ENCODE measurements around the gene RAB33A. TPM values are rescaled to one million over a fixed set of nuclear protein-coding genes. Genes with fewer than 3 reads are reported as not detected.

The RAB33A gene
- total and polyA plus RNA-seq, 2 donors (not counting 1 experiment from before 2014, with no cell fraction given), result 2.4 to 5.4 TPM

DNA sequence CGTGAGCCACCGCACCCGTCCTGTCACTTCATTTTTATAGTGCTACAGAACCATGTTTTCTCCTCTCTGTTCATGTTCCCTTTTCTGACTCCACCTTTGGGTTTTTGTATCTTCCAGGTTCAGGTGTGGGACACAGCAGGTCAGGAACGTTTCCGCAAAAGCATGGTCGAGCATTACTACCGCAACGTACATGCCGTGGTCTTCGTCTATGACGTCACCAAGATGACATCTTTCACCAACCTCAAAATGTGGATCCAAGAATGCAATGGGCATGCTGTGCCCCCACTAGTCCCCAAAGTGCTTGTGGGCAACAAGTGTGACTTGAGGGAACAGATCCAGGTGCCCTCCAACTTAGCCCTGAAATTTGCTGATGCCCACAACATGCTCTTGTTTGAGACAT is 12.4 kb downstream of the RAB33A start:
- TF ChIP-seq, protein P1, sequence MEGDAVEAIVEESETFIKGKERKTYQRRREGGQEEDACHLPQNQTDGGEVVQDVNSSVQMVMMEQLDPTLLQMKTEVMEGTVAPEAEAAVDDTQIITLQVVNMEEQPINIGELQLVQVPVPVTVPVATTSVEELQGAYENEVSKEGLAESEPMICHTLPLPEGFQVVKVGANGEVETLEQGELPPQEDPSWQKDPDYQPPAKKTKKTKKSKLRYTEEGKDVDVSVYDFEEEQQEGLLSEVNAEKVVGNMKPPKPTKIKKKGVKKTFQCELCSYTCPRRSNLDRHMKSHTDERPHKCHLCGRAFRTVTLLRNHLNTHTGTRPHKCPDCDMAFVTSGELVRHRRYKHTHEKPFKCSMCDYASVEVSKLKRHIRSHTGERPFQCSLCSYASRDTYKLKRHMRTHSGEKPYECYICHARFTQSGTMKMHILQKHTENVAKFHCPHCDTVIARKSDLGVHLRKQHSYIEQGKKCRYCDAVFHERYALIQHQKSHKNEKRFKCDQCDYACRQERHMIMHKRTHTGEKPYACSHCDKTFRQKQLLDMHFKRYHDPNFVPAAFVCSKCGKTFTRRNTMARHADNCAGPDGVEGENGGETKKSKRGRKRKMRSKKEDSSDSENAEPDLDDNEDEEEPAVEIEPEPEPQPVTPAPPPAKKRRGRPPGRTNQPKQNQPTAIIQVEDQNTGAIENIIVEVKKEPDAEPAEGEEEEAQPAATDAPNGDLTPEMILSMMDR (IDR thresholded peaks at IDR 0.05), result no peak
- TF ChIP-seq EZH2 (IDR thresholded peaks at IDR 0.05; ENCODE audit: borderline replicate concordance, insufficient read depth, low read depth, low read length, poor library complexity, severe bottlenecking), result no peak
- Histone ChIP-seq H3K27me3 (replicated peaks in 1 of 4; ENCODE audit: control extremely low read depth in 1 of 4, control insufficient read depth in 3 of 4, insufficient read depth in 4 of 4, low read length in 3 of 4) (no peaks in the 10 kb centered on the region), H3K4me3 (ENCODE audit: control extremely low read depth in 1 of 5, extremely low read depth in 1 of 5, insufficient read depth in 1 of 5, low read depth in 2 of 5, low read length in 4 of 5) (no peak overlapping the region), H3K36me3 (replicated peaks in 1 of 2; ENCODE audit: control extremely low read depth in 1 of 2, control insufficient read depth in 1 of 2, extremely low read depth in 1 of 2, insufficient read depth in 2 of 2, low read length in 1 of 2) (no peaks in the 10 kb centered on the region), H3K27ac (ENCODE audit: low read length in 2 of 2) (no peak overlapping the region), H3K4me1 (ENCODE audit: control insufficient read depth in 2 of 2, insufficient read depth in 2 of 2, low read length in 2 of 2) (peaks cover 0 to 9% of the 10 kb centered on the region in 2 donors), H3K79me2 (ENCODE audit: control insufficient read depth, insufficient read depth, low read length) (peaks cover 14% of the 10 kb centered on the region), H2AFZ (ENCODE audit: insufficient read depth, low read depth, low read length, poor library complexity, severe bottlenecking) (no peak overlapping the region), H3K4me2 (replicated peaks; ENCODE audit: low read depth, low read length, poor library complexity, severe bottlenecking) (no peak overlapping the region), H3K9ac (ENCODE audit: low read length) (no peak overlapping the region), H3K9me3 (ENCODE audit: control extremely low read depth in 1 of 3, control insufficient read depth in 2 of 3, insufficient read depth in 1 of 3, low read length in 2 of 3) (peaks cover 0 to 6% (median 0%) of the 10 kb centered on the region in 3 donors), H4K20me1 (ENCODE audit: control insufficient read depth, insufficient read depth, low read length, poor library complexity, severe bottlenecking) (no peaks in the 10 kb centered on the region)
- DNase-seq (no peak), ATAC-seq (ENCODE audit: low read depth) (no peak)
- Mint-ChIP-seq H3K4me1 (peaks cover 27% of the 10 kb centered on the region), H3K27me3 (no peaks in the 10 kb centered on the region), H3K9me3 (ENCODE audit: insufficient read depth) (no peaks in the 10 kb centered on the region), H3K27ac (peak overlapping the region; percentile 67), H3K4me3 (no peak overlapping the region)
- 88% methylated on average over 8 of the region's 11 CpGs for WGBS (ENCODE audit: insufficient coverage)
- CTCF ChIA-PET, result no interaction called here
- intact Hi-C loops (cut with micrococcal nuclease), result no loop called here
- POLR2A ChIA-PET, result no interaction called here

- POLR2A ChIA-PET, result no interaction called here
- Mint-ChIP-seq H3K4me3 (no peak overlapping the region), H3K4me1 (peaks cover 23% of the 10 kb centered on the region), H3K27ac (peak overlapping the region; percentile 59), H3K9me3 (ENCODE audit: insufficient read depth) (no peaks in the 10 kb centered on the region), H3K27me3 (no peaks in the 10 kb centered on the region)
- TF ChIP-seq, protein P1 (IDR thresholded peaks at IDR 0.05), result no peak
- no peak for TF ChIP-seq EZH2 (IDR thresholded peaks at IDR 0.05; ENCODE audit: borderline replicate concordance, insufficient read depth, low read depth, low read length, poor library complexity, severe bottlenecking)
- intact Hi-C loops (cut with micrococcal nuclease), result no loop called here
- Histone ChIP-seq H3K27ac (ENCODE audit: low read length in 2 of 2) (no peak overlapping the region), H3K4me3 (ENCODE audit: control extremely low read depth in 1 of 5, extremely low read depth in 1 of 5, insufficient read depth in 1 of 5, low read depth in 2 of 5, low read length in 4 of 5) (no peak overlapping the region), H3K9ac (ENCODE audit: low read length) (no peak overlapping the region), H3K36me3 (replicated peaks in 1 of 2; ENCODE audit: control extremely low read depth in 1 of 2, control insufficient read depth in 1 of 2, extremely low read depth in 1 of 2, insufficient read depth in 2 of 2, low read length in 1 of 2) (no peaks in the 10 kb centered on the region), H4K20me1 (ENCODE audit: control insufficient read depth, insufficient read depth, low read length, poor library complexity, severe bottlenecking) (no peaks in the 10 kb centered on the region), H2AFZ (ENCODE audit: insufficient read depth, low read depth, low read length, poor library complexity, severe bottlenecking) (no peak overlapping the region), H3K9me3 (ENCODE audit: control extremely low read depth in 1 of 3, control insufficient read depth in 2 of 3, insufficient read depth in 1 of 3, low read length in 2 of 3) (peaks cover 0 to 6% (median 0%) of the 10 kb centered on the region in 3 donors), H3K4me2 (replicated peaks; ENCODE audit: low read depth, low read length, poor library complexity, severe bottlenecking) (no peak overlapping the region), H3K4me1 (ENCODE audit: control insufficient read depth in 2 of 2, insufficient read depth in 2 of 2, low read length in 2 of 2) (peaks cover 0 to 9% of the 10 kb centered on the region in 2 donors), H3K27me3 (replicated peaks in 1 of 4; ENCODE audit: control extremely low read depth in 1 of 4, control insufficient read depth in 3 of 4, insufficient read depth in 4 of 4, low read length in 3 of 4) (no peaks in the 10 kb centered on the region), H3K79me2 (ENCODE audit: control insufficient read depth, insufficient read depth, low read length) (peaks cover 8% of the 10 kb centered on the region)
- no CpG with 5 or more reads among the region's 2 CpGs for WGBS (ENCODE audit: insufficient coverage)
- DNase-seq (no peak), ATAC-seq (ENCODE audit: low read depth) (no peak)
- CTCF ChIA-PET, result no interaction called here
These were observed 13.1 kb downstream of the RAB33A start for GRCh38 chrX:130184857-130185256.
